ENCODE results near the gene CBFA2T2.

DNA sequence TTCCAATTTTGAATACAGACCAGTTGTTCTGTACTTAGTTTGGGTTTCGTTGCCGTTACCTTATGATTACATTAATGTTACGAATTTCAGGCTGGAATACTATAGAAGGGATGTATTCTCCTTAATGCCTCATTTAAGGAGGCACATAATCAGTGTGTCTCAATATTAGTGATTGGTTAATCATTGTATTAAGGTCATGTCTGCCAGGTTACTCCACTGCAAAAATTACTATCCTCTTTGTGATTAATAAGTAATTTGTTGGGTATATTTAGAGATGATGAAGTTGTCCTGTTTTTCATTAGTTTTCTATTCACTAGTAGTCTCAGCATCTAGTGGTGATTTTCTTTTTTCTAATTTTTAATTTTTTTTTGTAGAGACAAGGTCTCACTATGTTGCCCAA, 66.3 kb downstream of the CBFA2T2 start:
- TF ChIP-seq CTCF (conservative IDR thresholded peaks at IDR 0.05; ENCODE audit: low read length) (no peak), EZH2phosphoT487 (IDR thresholded peaks at IDR 0.05; ENCODE audit: borderline replicate concordance) (no peak)

Data from Loucy (cell line).